GM19043 (cell line): Measurements from ENCODE around the gene VASH2.
"Not testable (repeated sequence)": the region's sequence is repeated elsewhere in the genome, so short reads cannot be mapped to it uniquely, and the experiment has no call there.

ENCODE experiments used
- ATAC-seq: cut with Tn5 transposase; IDR thresholded peaks from one replicate; pipeline ENCODE4 v1.9.1; 2021; ENCODE audit warnings: low read depth; ENCODE audit not compliant: unreplicated experiment

VASH2 gene

GRCh38 chr1:212977781-212978645 is 27.7 kb downstream of the VASH2 start:
- ATAC-seq: peak; percentile 34

GRCh38 chr1:212979340-212980122 is 29.2 kb downstream of the VASH2 start:
- peak; percentile 55 for ATAC-seq

- no peak for ATAC-seq
Observed at GRCh38 chr1:212980123-212980785, 29.9 kb downstream of the VASH2 start.

- no peak for ATAC-seq
Observed at GRCh38 chr1:212981025-212981495, 30.7 kb downstream of the VASH2 start.

GRCh38 chr1:212981571-212982328 is 31.4 kb downstream of the VASH2 start:
- peak; percentile 67 for ATAC-seq

- no peak for ATAC-seq
Observed at GRCh38 chr1:212982430-212983152, 32.2 kb downstream of the VASH2 start.

GRCh38 chr1:212983482-212983881 is 33.1 kb downstream of the VASH2 start:
- no peak for ATAC-seq

GRCh38 chr1:212984522-212985291 is 34.4 kb downstream of the VASH2 start:
- no peak for ATAC-seq

GRCh38 chr1:212986551-212986950 is 36.2 kb downstream of the VASH2 start:
- no peak for ATAC-seq

- no peak for ATAC-seq
Observed at GRCh38 chr1:212987702-212988322, 37.5 kb downstream of the VASH2 start.

GRCh38 chr1:212990276-212990675 is 39.9 kb downstream of the VASH2 start:
- no peak for ATAC-seq

GRCh38 chr1:212993960-212994359 is 43.6 kb downstream of the VASH2 start:
- not testable (repeated sequence) for ATAC-seq

GRCh38 chr1:212994926-212995325 is 44.6 kb downstream of the VASH2 start:
- ATAC-seq: no peak

GRCh38 chr1:213003256-213003655 is 52.9 kb downstream of the VASH2 start:
- ATAC-seq: peak; percentile 71

- peak; percentile 66 for ATAC-seq
Observed at GRCh38 chr1:213008564-213008963, 58.2 kb downstream of the VASH2 start.

GRCh38 chr1:213014642-213015041 is 64.3 kb downstream of the VASH2 start:
- no peak for ATAC-seq

GRCh38 chr1:213015099-213016050 is 65.0 kb downstream of the VASH2 start, which contains the start of gene ANGEL2:
TSS of gene ANGEL2 (minus strand) at chr1:213015867. CDS start at chr1:213015671, 196 bp downstream.
- ATAC-seq: peak; percentile 88
